HG02678 (cell line): ENCODE results near the gene TBC1D17.
"Not testable (repeated sequence)": the region's sequence is repeated elsewhere in the genome, so short reads cannot be mapped to it uniquely, and the experiment has no call there.

Experiments used
- ATAC-seq: cut with Tn5 transposase; IDR thresholded peaks from one replicate; pipeline ENCODE4 v1.9.1; 2021; ENCODE audit warnings: mild to moderate bottlenecking, moderate library complexity; ENCODE audit not compliant: unreplicated experiment

TBC1D17 gene

GRCh38 chr19:49916839-49917733 is 39.6 kb downstream of the TBC1D17 start:
- no peak for ATAC-seq

- ATAC-seq, result no peak
Measured at GRCh38 chr19:49918089-49918488, 40.6 kb downstream of the TBC1D17 start.

DNA sequence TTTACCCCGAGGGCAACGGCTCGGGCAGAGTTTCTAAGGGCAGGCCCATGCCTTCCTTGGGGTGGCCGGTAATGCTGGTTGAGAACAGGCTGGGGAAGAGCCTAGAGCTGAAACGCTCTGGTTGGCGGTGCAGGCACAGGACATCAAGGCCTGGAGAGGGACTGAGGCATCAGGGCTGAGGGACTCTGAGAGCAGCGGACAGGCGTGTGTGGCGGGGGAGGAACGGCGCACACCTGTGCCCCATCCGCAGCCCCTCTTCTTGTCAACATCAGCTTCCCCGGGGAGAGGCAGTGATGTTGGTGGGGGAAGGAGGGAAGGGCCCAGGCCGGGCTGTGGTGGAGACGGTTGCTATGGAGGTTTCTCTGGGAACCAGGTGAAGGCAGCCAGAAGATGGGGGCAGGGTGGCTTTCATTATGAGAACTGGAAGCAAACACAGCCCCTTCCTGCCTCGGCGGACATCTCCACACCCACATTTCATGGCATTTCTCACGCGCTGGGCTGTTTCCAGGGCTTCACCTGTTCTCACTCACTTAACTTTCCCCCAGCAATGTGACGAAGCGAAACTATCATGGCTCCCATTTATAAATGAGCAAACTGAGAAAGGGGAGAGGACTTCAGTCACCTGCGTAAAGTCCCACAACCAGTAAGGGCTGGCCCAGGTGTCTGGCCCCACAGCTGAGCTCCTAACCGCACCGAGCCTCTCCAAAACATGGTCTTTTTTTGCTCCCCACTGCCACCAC is 43.3 kb downstream of the TBC1D17 start:
- ATAC-seq, result no peak

DNA sequence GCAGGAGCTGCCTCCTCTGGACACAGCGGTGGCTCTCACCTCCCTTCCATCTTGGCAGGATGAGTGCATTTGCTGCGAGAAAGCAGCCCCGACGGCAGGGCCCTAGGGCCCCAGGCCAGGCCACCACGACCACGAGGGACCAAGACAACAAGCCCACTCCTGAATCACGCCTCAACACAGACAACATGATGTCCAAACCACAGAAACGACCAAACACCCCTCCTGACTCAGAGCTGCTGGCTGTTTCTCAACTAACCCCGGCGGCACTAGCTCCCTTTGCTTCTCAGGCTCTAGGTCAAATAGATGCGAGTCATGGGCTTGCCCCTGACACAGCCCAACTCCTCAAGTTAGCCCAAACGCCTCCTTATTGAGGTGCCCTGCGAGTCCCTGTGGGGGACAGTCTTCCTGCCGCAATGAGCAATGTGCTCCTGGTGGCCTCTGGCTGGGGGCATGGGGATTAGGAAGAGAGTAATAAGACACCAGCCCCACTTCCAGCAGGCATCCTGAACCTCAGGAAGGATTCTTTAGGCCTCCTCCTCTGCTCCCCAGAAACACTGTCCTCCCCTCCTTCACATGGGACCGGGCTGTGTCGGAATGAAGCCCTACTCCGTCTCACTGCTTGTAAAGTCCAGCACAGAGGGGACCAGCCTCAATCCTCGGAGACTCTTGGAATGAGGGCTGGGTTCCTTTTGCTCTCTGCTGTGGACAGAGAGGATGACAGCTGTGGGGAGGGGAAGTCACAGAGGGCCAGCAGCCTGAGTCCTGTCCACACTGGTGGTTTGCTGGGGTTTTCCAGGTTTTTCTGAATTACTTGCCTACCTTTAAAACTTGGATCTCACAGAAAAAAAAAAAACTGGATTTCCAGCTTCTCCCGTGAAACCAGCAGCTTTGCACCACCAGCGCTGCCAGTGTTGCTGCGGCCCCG is 44.6 kb downstream of the TBC1D17 start:
- no peak for ATAC-seq

- ATAC-seq, result no peak
Measured at GRCh38 chr19:49923055-49924003, 45.8 kb downstream of the TBC1D17 start.

GRCh38 chr19:49924004-49924880 is 46.7 kb downstream of the TBC1D17 start:
- ATAC-seq, result no peak

- not testable (repeated sequence) for ATAC-seq
Measured at GRCh38 chr19:49924881-49925210, 47.3 kb downstream of the TBC1D17 start.

GRCh38 chr19:49925486-49925885 is 48.0 kb downstream of the TBC1D17 start:
- no peak for ATAC-seq

DNA sequence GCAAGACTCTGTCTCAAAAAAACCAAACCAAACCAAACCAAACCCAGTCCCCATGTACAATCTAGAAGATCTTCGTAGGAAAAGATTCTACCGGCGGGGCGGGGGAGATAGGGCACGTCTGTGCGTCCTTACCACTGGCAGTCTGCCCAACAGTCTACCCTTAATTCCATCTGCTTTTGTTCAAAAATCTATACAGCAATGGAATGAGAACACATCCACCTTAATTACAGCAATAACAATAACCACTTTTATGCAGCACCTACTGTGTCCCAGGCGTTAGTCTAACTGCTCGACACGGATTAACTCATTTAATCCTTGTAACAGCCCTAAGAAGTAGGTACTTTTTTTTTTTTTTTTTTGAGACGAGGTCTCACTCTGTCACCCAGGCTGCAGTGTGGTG is 49.0 kb downstream of the TBC1D17 start:
- no peak for ATAC-seq

DNA sequence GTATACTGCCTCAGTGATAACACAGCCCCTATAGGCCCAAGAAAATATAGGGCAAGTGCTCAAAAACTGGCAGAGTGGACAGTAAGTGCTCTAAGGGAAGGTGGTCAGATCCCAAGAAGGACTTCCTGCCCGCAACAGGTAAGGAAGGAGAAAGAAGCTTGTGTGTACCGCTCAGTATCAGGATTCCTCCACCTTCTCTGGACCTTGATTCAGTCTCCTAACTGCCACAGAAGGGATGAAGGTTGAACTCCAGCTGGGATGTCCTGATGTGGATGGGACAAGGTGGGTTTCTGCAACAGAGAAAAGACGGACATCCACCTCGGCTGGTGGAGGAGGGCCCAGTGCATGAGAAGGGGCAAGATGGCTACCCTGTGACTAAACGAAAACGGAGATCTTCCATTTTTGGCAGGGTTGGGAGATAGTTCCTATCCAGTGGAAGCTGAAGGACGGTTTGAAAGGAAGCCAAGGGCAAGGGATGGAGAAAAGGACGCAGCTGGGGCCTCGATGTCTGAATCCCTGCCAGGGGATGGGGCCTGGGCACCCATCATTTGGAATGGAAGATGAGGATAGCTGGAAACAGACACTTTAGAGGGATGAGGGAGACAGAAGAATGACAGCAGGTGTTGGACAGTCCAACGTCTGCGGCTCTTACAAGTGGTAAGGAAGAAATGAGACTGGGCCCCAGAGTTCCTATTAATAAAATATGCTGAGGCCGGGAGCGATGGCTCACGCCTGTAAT is 50.2 kb downstream of the TBC1D17 start:
- ATAC-seq, result no peak

DNA sequence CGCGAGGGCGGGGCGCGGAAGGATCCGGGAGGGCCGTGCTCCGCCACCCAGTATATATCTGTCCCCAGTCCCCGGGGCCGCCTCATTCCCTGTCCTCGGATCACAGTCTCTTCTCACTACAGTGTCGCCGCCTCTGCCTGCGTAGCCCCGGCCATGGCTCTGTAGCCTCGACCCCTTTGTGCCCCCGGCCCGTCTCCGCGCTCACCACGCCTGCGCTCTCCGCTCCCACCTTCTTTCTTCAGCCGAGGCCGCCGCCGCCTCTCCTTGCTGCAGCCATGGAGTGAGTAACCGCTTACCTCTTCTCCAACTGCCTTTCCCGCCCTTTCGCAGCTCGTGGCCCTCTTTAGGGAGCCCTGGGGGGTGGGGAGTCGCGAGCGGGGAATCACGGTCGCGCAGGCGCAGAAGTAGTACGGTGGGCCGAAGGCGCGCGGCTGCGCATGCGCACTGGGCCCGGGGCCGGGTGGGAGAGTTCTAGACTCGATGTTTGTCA is 51.7 kb downstream of the TBC1D17 start, which contains the start of the genes ATF5 and NUP62:
ATF5 (plus strand) TSS at position 85 of the 490 bp plus-strand sequence. CDS start 1,646 bp downstream, outside the sequence.
NUP62 (minus strand) TSS at position 384 of the 490 bp plus-strand sequence. CDS start 19,697 bp downstream, outside the sequence.
- peak; percentile 61 for ATAC-seq

GRCh38 chr19:49929611-49930482 is 52.3 kb downstream of the TBC1D17 start:
- peak; percentile 72 for ATAC-seq

- ATAC-seq, result no peak
Measured at GRCh38 chr19:49930483-49931011, 53.0 kb downstream of the TBC1D17 start.

DNA sequence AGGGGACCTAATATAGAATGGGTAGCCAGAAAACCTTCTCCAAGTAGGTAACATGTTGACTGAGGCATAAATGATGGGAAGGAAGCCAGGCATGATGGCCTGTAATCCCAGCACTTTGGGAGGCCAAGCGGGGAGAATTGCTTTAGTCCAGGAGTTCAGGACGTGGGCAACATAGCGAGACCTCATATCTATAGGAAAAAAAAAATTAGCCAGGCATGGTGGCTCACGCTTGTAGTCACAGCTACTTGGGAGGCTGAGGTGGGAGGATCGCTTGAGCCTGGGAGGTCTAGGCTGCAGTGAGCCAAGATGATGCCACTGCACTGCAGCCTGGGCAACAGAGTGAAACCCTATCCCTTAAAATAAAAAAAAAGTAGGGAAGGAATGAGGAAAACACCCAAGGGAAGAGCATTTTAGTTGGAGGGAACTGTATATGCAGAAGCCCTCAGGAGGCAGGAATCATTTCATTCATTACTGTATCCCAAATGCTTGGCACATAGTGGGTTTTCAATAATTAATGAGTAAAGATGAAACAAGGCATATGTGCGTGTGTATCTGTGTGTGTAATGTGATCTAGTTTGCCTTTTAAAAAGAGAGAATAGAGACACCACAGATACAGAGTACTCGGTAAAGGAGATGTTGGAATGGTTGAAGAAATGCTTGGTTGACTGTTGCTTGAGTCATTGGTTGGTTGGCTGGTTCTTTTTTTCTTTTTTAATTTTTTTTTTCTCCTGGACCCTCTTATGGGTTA is 54.0 kb downstream of the TBC1D17 start:
- ATAC-seq, result no peak

GRCh38 chr19:49932041-49932451 is 54.5 kb downstream of the TBC1D17 start:
- ATAC-seq, result no peak

- no peak for ATAC-seq
Measured at GRCh38 chr19:49932731-49933131, 55.2 kb downstream of the TBC1D17 start.
